HG03039 (cell line): Measurements from ENCODE around the gene COL19A1.
"Not testable (repeated sequence)": the region's sequence is repeated elsewhere in the genome, so short reads cannot be mapped to it uniquely, and the experiment has no call there.

Source experiments
- ATAC-seq: cut with Tn5 transposase; IDR thresholded peaks from one replicate; pipeline ENCODE4 v1.9.1; 2021; ENCODE audit warnings: mild to moderate bottlenecking, moderate library complexity; ENCODE audit not compliant: unreplicated experiment

Gene COL19A1

GRCh38 chr6:69957985-69958559 is 91.7 kb downstream of the COL19A1 start:
- no peak for ATAC-seq

DNA sequence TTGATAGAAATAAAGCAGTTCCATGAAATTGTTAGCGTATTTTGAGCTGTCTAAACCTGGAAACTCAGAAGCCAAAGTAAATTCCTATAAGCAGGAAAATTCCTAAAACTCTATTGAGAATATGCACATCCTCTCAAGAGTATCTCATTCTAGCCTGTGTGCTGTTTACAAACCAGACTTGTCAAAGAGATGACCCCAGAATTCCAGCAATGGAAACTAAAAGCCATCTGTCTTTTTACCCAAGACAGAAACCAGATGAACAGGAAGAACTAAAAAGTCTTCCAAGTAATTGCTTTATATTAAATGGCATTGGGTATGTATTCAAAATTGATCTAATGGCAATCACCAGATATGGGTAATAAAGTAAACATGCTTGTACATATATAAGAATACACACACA is 92.6 kb downstream of the COL19A1 start:
- ATAC-seq, result no peak

DNA sequence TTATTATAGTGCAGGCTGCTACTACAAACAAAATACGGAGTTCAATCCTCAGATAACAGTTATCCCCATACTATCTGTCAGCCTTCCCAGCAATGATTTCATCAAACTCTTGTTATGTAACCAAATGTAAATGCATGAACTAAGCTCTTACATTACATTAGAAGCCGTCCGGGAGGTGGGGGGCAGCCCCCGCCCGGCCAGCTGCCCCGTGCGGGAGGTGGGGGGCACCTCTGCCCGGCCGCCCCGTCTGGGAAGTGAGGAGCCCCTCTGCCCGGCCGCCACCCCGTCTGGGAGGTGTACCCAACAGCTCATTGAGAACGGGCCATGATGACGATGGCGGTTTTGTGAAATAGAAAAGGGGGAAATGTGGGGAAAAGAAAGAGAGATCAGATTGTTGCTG is 99.6 kb downstream of the COL19A1 start:
- ATAC-seq, result not testable (repeated sequence)

DNA sequence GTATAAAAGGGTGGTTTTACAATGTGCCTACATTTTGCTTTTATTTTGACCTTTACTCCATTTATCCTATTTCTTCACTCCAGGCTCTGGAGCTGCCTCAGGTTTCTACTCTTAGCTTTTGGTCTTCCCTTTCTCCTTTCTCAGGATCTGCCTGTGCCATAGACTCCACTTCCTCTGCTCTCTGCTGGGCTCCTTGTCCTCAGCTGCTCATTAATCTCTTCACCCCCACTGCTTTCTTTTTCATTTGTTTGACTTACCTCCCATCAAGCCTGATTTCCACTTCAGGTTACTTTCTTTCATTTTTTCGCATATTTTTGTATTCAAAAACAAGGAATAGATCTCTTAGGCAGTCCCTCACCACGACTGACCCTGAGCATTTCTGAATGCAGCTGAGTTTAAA is 106.8 kb downstream of the COL19A1 start:
- ATAC-seq, result no peak

DNA sequence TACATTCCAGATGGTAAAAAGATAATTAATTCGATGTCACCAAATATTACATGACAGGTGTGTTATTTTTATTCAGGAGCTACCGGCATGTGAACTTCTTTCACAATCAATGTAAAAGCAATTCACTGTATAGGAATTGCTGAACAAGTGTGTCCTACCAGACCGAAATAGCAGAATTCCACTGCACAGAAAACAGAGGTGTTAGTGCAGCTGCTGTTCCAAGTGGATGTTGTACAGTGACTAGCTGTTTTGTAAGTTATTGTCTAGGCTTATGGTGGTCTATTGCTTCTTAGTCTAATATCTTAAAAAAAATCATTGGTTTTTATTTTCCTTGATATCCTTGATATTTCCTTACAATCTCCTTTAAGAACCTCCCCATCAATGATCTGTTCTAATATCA is 107.4 kb downstream of the COL19A1 start:
- ATAC-seq, result no peak

- no peak for ATAC-seq
Measured at GRCh38 chr6:69974193-69974592, 107.8 kb downstream of the COL19A1 start.

DNA sequence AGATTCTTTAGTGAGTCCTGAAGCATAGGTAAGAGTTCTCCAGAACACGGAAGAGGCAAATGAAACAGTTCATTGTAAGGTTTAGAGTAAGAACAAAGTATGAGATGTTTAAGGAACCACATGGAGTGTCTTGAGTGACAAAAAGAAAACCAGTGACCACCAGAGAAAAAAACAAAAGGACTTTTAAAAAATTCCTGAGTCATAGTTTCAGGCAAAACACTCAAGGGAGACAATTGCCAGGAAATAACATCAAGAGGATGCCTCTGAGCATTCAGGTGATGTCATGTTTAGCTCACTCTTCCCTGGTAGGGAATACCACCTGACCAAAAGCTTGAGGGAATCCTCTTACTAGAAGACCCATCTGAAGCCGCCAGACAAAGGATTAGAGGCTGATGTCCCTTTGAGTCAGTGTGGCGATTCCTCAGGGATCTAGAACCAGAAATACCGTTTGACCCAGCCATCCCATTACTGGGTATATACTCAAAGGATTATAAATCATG is 110.3 kb downstream of the COL19A1 start:
- no peak for ATAC-seq

DNA sequence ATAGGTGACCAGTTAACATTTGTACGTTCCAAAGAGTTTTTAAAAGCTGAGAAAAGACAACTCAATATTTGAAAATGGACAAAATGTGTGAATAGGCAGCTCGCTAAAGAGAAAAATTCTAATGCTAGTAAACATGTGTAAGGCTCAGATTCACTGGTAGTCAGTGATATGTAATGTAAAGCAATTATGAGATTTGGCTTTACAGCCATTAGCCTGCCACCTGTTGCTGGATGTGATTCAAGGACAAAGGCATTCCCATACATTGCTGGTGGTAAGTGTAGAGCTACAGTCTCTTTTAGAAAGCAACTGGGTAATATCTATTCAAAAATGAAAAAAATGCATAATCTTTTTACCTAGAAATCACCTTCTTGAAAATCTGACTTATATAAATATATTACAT is 114.3 kb downstream of the COL19A1 start:
- no peak for ATAC-seq

- ATAC-seq, result no peak
Measured at GRCh38 chr6:69984506-69984905, 118.2 kb downstream of the COL19A1 start.

DNA sequence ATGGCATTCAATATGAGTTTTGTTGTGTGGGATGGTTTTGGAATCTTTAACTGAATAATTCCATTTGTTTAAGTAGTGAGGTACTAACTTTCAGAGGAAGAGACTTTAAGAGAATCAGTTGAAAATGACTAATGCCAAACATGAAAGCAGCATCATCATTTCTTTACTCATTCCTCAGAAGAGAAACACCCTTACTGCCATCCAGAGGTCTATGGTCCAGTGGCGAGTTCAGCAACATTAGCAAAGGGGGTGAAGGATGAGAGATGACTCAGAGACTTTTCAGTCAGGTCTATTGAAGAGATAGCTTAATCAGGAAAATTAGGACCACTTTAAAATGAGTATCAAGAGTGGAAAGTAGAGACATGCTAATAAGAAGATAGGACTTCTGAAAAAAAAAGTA is 118.8 kb downstream of the COL19A1 start:
- peak; percentile 58 for ATAC-seq

- ATAC-seq, result no peak
Measured at GRCh38 chr6:69987550-69987949, 121.2 kb downstream of the COL19A1 start.

DNA sequence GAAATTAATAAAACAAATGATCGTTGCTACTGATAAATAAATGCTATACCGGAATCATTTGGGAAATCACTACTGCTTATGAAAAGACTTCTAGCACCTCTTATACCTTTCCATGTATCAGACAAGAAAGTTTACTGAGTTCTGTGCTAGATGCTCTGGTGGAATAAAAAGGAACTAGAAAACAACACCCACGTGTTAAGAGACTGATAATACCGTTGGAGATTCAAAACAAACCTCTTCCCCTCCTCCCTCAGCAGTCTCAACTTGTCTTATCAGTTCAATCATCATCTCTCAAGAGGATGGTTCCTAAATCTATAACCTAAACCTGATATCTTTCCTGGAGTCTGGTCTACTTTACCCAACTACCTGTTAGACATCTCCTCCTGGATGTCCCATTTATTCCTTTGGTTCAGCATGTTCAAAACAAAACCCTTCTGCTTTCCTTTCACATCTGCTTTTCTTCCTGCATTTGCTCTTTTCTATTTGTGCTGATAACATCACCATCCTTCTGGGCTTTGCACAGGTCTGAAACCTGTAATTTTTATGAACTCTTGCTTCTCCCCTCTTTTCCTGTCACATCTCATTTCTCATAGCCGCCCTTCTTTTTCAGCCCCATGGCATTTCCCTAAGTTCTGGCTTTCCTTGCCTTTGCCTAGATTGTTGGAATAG is 122.2 kb downstream of the COL19A1 start:
- ATAC-seq, result peak; percentile 59

GRCh38 chr6:69994251-69994650 is 127.9 kb downstream of the COL19A1 start:
- ATAC-seq, result no peak

DNA sequence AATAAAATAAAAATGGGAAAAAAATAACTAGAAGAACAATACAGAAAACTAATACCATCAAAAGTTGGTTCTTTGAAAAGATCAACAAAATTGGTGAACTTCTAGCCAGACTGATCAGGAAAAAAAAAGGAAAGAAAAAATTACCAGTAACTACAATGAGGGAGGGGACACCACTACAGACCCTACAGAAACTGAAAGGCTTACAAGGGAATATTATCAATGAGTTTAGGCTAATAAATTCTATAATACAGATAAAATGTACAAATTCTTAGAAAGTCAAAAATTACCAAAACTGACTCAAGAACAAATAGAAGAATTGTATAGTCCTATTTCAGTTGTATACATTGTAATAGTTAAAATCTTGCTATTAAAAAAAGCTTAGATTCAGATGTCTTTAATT is 141.8 kb downstream of the COL19A1 start:
- ATAC-seq, result no peak

GRCh38 chr6:70010339-70010738 is 144.0 kb downstream of the COL19A1 start:
- not testable (repeated sequence) for ATAC-seq

- not testable (repeated sequence) for ATAC-seq
Measured at GRCh38 chr6:70023201-70023600, 156.8 kb downstream of the COL19A1 start.

GRCh38 chr6:70028246-70028645 is 161.9 kb downstream of the COL19A1 start:
- ATAC-seq, result no peak

DNA sequence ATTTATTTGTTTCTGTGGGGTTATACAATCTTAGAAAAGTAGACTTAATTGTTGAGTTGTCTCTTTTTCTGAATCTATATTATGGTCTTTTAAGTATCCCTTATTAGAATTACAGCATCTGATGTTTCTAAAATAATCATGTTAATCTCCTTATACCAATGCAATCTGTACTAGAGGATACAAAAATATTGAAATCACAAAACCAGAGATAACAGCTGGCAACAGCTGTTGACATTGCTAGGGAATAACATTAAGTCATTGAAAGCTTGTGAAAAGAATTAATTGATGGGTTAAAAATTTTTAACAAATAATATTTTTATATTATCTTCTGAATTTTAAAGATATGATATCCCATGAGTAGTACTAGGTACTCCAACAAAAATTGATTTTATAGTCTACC is 162.6 kb downstream of the COL19A1 start:
- no peak for ATAC-seq

- no peak for ATAC-seq
Measured at GRCh38 chr6:70033781-70034180, 167.4 kb downstream of the COL19A1 start.

GRCh38 chr6:70037445-70037844 is 171.1 kb downstream of the COL19A1 start:
- no peak for ATAC-seq

DNA sequence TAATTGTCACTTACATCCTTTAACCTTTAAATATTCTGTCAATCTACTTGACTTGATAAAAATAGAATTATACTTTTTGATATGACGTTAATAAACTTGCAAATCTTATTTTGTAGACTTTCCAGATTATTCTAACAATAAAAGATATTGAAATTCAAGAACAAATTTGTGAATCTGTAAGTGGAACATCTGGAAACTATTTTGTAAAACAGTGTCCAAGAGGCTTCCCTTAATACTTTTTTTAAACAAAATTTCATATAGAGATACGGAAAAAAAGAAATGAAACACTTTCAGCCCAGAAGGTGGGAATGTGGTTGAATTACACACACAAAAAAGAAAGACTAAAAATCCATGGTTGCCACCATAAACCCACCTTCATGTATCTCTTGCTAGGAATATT is 174.4 kb downstream of the COL19A1 start:
- ATAC-seq, result no peak

- no peak for ATAC-seq
Measured at GRCh38 chr6:70041411-70041810, 175.1 kb downstream of the COL19A1 start.

DNA sequence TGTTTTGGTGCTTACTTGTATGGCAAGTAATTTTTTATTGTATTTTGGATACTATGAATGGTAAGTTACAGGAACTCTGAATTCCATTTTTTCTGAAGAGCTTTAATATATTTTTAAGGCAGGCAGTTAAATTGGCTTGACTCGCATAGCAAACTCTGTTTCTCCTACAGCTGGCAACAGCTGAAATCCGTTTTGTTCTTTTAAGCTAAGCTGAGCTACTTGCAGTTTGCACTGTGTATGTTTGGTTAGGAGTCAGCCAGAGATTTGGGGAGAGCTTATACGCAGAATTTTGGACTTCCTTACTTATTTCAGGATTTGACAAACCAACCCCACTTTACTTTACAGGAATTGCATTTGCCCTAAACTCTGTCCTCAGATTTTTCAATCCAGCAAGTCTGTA is 179.1 kb downstream of the COL19A1 start:
- no peak for ATAC-seq
